Transverse colon (tissue), 4 donors: Measurements from ENCODE around the gene NSD1.

Experiments
- CTCF ChIP-seq, 5 experiments: fragments of 200-600 bp in 3 of 5; fragments of 450-650 bp in 2 of 5; sonication (generic) in 3 of 5; IDR thresholded peaks; 1 replicate in 2 of 5; 2 replicates in 3 of 5; pipeline ENCODE4 v1.5.1; 2016 to 2017; ENCODE audit warnings: antibody characterized with exemption in 5 of 5, inconsistent platforms in 3 of 5, mild to moderate bottlenecking in 2 of 5, moderate library complexity in 1 of 5
- EP300 ChIP-seq: sonication (generic); formaldehyde crosslinking; IDR thresholded peaks from one replicate; pipeline ENCODE4 v1.6.1; 2017; ENCODE audit warnings: antibody characterized with exemption, low read depth
- POLR2A ChIP-seq: fragments of 450-650 bp; IDR thresholded peaks from one replicate; pipeline ENCODE4 v1.6.1; 2016; ENCODE audit warnings: antibody characterized with exemption, mild to moderate bottlenecking, moderate library complexity
- POLR2AphosphoS5 ChIP-seq, 3 donors: sonication (generic); formaldehyde crosslinking; IDR thresholded peaks; one replicate each; pipeline ENCODE4 v1.6.1; 2016; ENCODE audit warnings: antibody characterized with exemption in 3 of 3

GRCh38 chr5:177220576-177220975 lies 87.0 kb downstream of the NSD1 start:
- TF ChIP-seq EP300, result no peak
- TF ChIP-seq POLR2A, result no peak
- no peak for TF ChIP-seq CTCF (IDR thresholded peaks at IDR 0.05)
- no peak for TF ChIP-seq POLR2AphosphoS5 (IDR thresholded peaks at IDR 0.05)
